OCI-LY3 (cell line): Measurements from ENCODE around the gene RPUSD4.

Experiments used
- EZH2phosphoT487 ChIP-seq: fragments of 200-600 bp; shearing (Covaris generic); IDR thresholded peaks from 2 replicates; pipeline ENCODE4 v1.6.1; 2018; ENCODE audit warnings: antibody characterized with exemption, mixed run types, low read depth
- TF ChIP-seq, protein P1 (sequence below): fragments of 200-600, 300-600 bp; sonication (generic); IDR thresholded peaks from 2 replicates; pipeline ENCODE4 v1.5.1; 2014; ENCODE audit warnings: antibody characterized with exemption, low read length, low read depth

- TF ChIP-seq, protein P1, sequence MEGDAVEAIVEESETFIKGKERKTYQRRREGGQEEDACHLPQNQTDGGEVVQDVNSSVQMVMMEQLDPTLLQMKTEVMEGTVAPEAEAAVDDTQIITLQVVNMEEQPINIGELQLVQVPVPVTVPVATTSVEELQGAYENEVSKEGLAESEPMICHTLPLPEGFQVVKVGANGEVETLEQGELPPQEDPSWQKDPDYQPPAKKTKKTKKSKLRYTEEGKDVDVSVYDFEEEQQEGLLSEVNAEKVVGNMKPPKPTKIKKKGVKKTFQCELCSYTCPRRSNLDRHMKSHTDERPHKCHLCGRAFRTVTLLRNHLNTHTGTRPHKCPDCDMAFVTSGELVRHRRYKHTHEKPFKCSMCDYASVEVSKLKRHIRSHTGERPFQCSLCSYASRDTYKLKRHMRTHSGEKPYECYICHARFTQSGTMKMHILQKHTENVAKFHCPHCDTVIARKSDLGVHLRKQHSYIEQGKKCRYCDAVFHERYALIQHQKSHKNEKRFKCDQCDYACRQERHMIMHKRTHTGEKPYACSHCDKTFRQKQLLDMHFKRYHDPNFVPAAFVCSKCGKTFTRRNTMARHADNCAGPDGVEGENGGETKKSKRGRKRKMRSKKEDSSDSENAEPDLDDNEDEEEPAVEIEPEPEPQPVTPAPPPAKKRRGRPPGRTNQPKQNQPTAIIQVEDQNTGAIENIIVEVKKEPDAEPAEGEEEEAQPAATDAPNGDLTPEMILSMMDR: no peak
- TF ChIP-seq EZH2phosphoT487: no peak
These were observed 25.3 kb downstream of the RPUSD4 start for GRCh38 chr11:126186025-126186698.
